ENCODE results near the gene HKDC1. TPM values are rescaled to one million over a fixed set of nuclear protein-coding genes. Genes with fewer than 3 reads are reported as not detected.

Gene HKDC1
- total and polyA plus RNA-seq, 2 donors (not counting 1 experiment from before 2014, with no cell fraction given), result 0.01 TPM; not detected in 1

- H3K9me3 ChIP-seq (ENCODE audit: control extremely low read depth in 1 of 3, control insufficient read depth in 2 of 3, insufficient read depth in 1 of 3, low read length in 2 of 3), result no peaks in the 10 kb centered on the region
- DNase-seq (no peak), ATAC-seq (ENCODE audit: low read depth) (no peak)
- ChIA-PET CTCF (interaction anchor here (0.7 to 13.2 kb wide), 2 partner anchors 159 to 175 kb away, joined by 3 to 281 read pairs; no protein-coding TSS in a partner anchor), POLR2A (no interaction called here)
- no peak overlapping the region for H3K27ac Mint-ChIP-seq
- H3K27ac ChIP-seq (ENCODE audit: low read length in 2 of 2), result no peak overlapping the region
- H3K27me3 ChIP-seq (replicated peaks in 1 of 4; ENCODE audit: control extremely low read depth in 1 of 4, control insufficient read depth in 3 of 4, insufficient read depth in 4 of 4, low read length in 3 of 4), result no peaks in the 10 kb centered on the region
- H3K9me3 Mint-ChIP-seq (ENCODE audit: insufficient read depth), result no peaks in the 10 kb centered on the region
- H3K36me3 ChIP-seq (replicated peaks in 1 of 2; ENCODE audit: control extremely low read depth in 1 of 2, control insufficient read depth in 1 of 2, extremely low read depth in 1 of 2, insufficient read depth in 2 of 2, low read length in 1 of 2), result no peaks in the 10 kb centered on the region
- intact Hi-C loops (cut with micrococcal nuclease), result no loop called here
- H3K4me1 ChIP-seq (ENCODE audit: control insufficient read depth in 2 of 2, insufficient read depth in 2 of 2, low read length in 2 of 2), result peaks cover 16 to 22% of the 10 kb centered on the region in 2 donors
- peaks cover 20% of the 10 kb centered on the region for H3K4me1 Mint-ChIP-seq
- H3K9ac ChIP-seq (ENCODE audit: low read length), result no peak overlapping the region
- TF ChIP-seq EZH2 (IDR thresholded peaks at IDR 0.05; ENCODE audit: borderline replicate concordance, insufficient read depth, low read depth, low read length, poor library complexity, severe bottlenecking) (no peak), CTCF (IDR thresholded peaks at IDR 0.05) (no peak)
- no peak overlapping the region for H3K4me3 Mint-ChIP-seq
- H3K4me2 ChIP-seq (replicated peaks; ENCODE audit: low read depth, low read length, poor library complexity, severe bottlenecking), result no peak overlapping the region
- WGBS (ENCODE audit: insufficient coverage), result 97% methylated on average over 18 of the region's 22 CpGs
- H2AFZ ChIP-seq (ENCODE audit: insufficient read depth, low read depth, low read length, poor library complexity, severe bottlenecking), result no peak overlapping the region
- no peaks in the 10 kb centered on the region for H3K79me2 ChIP-seq (ENCODE audit: control insufficient read depth, insufficient read depth, low read length)
- no peaks in the 10 kb centered on the region for H3K27me3 Mint-ChIP-seq
- no peak overlapping the region for H3K4me3 ChIP-seq (ENCODE audit: control extremely low read depth in 1 of 5, extremely low read depth in 1 of 5, insufficient read depth in 1 of 5, low read depth in 2 of 5, low read length in 4 of 5)
- no peaks in the 10 kb centered on the region for H4K20me1 ChIP-seq (ENCODE audit: control insufficient read depth, insufficient read depth, low read length, poor library complexity, severe bottlenecking)
Measured at GRCh38 chr10:69232736-69233480, 12.8 kb downstream of the HKDC1 start.

- Histone ChIP-seq H4K20me1 (ENCODE audit: control insufficient read depth, insufficient read depth, low read length, poor library complexity, severe bottlenecking) (no peaks in the 10 kb centered on the region), H2AFZ (ENCODE audit: insufficient read depth, low read depth, low read length, poor library complexity, severe bottlenecking) (no peak overlapping the region), H3K4me1 (ENCODE audit: control insufficient read depth in 2 of 2, insufficient read depth in 2 of 2, low read length in 2 of 2) (peaks cover under 1 to 6% of the 10 kb centered on the region in 2 donors), H3K27ac (ENCODE audit: low read length in 2 of 2) (no peak overlapping the region), H3K4me3 (ENCODE audit: control extremely low read depth in 1 of 5, extremely low read depth in 1 of 5, insufficient read depth in 1 of 5, low read depth in 2 of 5, low read length in 4 of 5) (no peak overlapping the region), H3K9me3 (ENCODE audit: control extremely low read depth in 1 of 3, control insufficient read depth in 2 of 3, insufficient read depth in 1 of 3, low read length in 2 of 3) (no peaks in the 10 kb centered on the region), H3K79me2 (ENCODE audit: control insufficient read depth, insufficient read depth, low read length) (no peaks in the 10 kb centered on the region), H3K4me2 (replicated peaks; ENCODE audit: low read depth, low read length, poor library complexity, severe bottlenecking) (no peak overlapping the region), H3K9ac (ENCODE audit: low read length) (no peak overlapping the region), H3K36me3 (replicated peaks in 1 of 2; ENCODE audit: control extremely low read depth in 1 of 2, control insufficient read depth in 1 of 2, extremely low read depth in 1 of 2, insufficient read depth in 2 of 2, low read length in 1 of 2) (no peaks in the 10 kb centered on the region), H3K27me3 (replicated peaks in 1 of 4; ENCODE audit: control extremely low read depth in 1 of 4, control insufficient read depth in 3 of 4, insufficient read depth in 4 of 4, low read length in 3 of 4) (no peaks in the 10 kb centered on the region)
- intact Hi-C loops (cut with micrococcal nuclease), result no loop called here
- no peaks in the 10 kb centered on the region for H3K9me3 Mint-ChIP-seq (ENCODE audit: insufficient read depth)
- ChIA-PET CTCF (interaction anchor here (1.0 to 13.2 kb wide), 4 partner anchors 143 to 179 kb away, joined by 3 to 281 read pairs (median 4); no protein-coding TSS in a partner anchor), POLR2A (no interaction called here)
- DNase-seq, result no peak
- H3K27ac Mint-ChIP-seq, result no peak overlapping the region
- no peaks in the 10 kb centered on the region for H3K27me3 Mint-ChIP-seq
- no CpG with 5 or more reads among the region's 3 CpGs for WGBS (ENCODE audit: insufficient coverage)
- ATAC-seq (ENCODE audit: low read depth), result no peak
- peaks cover 6% of the 10 kb centered on the region for H3K4me1 Mint-ChIP-seq
- no peak for TF ChIP-seq EZH2 (IDR thresholded peaks at IDR 0.05; ENCODE audit: borderline replicate concordance, insufficient read depth, low read depth, low read length, poor library complexity, severe bottlenecking)
- TF ChIP-seq CTCF (IDR thresholded peaks at IDR 0.05), result no peak
- no peak overlapping the region for H3K4me3 Mint-ChIP-seq
Measured at GRCh38 chr10:69234447-69234846, 14.3 kb downstream of the HKDC1 start.
